WTC11 (cell line): ENCODE results near the gene DSTYK. TPM values are rescaled to one million over a fixed set of nuclear protein-coding genes. Genes with fewer than 3 reads are reported as not detected.

Source experiments
- ATAC-seq: fragments of 200-7000 bp; cut with Tn5 transposase; 2 replicates; pipeline ENCODE4 v1.10.0; 2021; ENCODE audit warnings: mild to moderate bottlenecking, moderate library complexity
- CTCF ChIA-PET: fragments of 300-600 bp; sonication (Branson Sonifier 250); formaldehyde crosslinking; loops from one replicate; lab custom pipeline; 2021; ENCODE audit warnings: antibody characterized with exemption; lab: Charles Lee
- POLR2A ChIA-PET: fragments of 350-600 bp; sonication (Branson Sonifier 250); formaldehyde crosslinking; loops from one replicate; lab custom pipeline; 2021; ENCODE audit warnings: antibody characterized with exemption; lab: Charles Lee
- DNase-seq: peaks from one replicate; pipeline ENCODE4 v3.0.0; 2021; ENCODE audit warnings: low spot score
- H3K27ac Mint-ChIP-seq: 2 replicates; pipeline ENCODE4 v1.8.0; 2021; ENCODE audit warnings: mixed read lengths
- H3K27me3 Mint-ChIP-seq: 2 replicates; pipeline ENCODE4 v1.8.0; 2021; ENCODE audit warnings: low read depth, mild to moderate bottlenecking, moderate library complexity, mixed read lengths
- H3K36me3 Mint-ChIP-seq: 2 replicates; pipeline ENCODE4 v1.8.0; 2021; ENCODE audit warnings: mixed read lengths
- H3K4me1 Mint-ChIP-seq: 2 replicates; pipeline ENCODE4 v1.8.0; 2022; ENCODE audit warnings: mixed read lengths
- H3K4me3 Mint-ChIP-seq: 2 replicates; pipeline ENCODE4 v1.8.0; 2021; ENCODE audit warnings: mild to moderate bottlenecking, moderate library complexity, mixed read lengths
- H3K9me3 Mint-ChIP-seq: 2 replicates; pipeline ENCODE4 v1.8.0; 2021; ENCODE audit warnings: mixed read lengths
- ATF6 ChIP-seq: sonication (generic); formaldehyde crosslinking; IDR thresholded peaks from 2 replicates; pipeline ENCODE4 v1.8.1; 2023; ENCODE audit warnings: mild to moderate bottlenecking, missing genetic modification reagents
- E2F1 ChIP-seq: sonication (generic); formaldehyde crosslinking; IDR thresholded peaks from 2 replicates; pipeline ENCODE4 v1.8.0; 2022; ENCODE audit warnings: mild to moderate bottlenecking, missing genetic modification reagents
- ESRRA ChIP-seq: sonication (generic); formaldehyde crosslinking; IDR thresholded peaks from 2 replicates; pipeline ENCODE4 v1.8.1; 2022; ENCODE audit warnings: mild to moderate bottlenecking, missing genetic modification reagents, borderline replicate concordance
- MXD4 ChIP-seq: fragments of 250-450 bp; sonication (Bioruptor Pico); IDR thresholded peaks from 2 replicates; pipeline ENCODE4 v1.8.0; 2021; ENCODE audit warnings: mild to moderate bottlenecking, moderate library complexity, borderline replicate concordance
- NR1H2 ChIP-seq: sonication (generic); formaldehyde crosslinking; IDR thresholded peaks from 2 replicates; pipeline ENCODE4 v1.9.0; 2021; ENCODE audit warnings: mild to moderate bottlenecking, moderate library complexity, missing genetic modification reagents
- PRDM15 ChIP-seq: sonication (generic); formaldehyde crosslinking; IDR thresholded peaks from 2 replicates; pipeline ENCODE4 v1.8.0; 2022; ENCODE audit warnings: missing genetic modification reagents
- TEAD1 ChIP-seq: sonication (generic); formaldehyde crosslinking; IDR thresholded peaks from 2 replicates; pipeline ENCODE4 v1.8.0; 2022; ENCODE audit warnings: mild to moderate bottlenecking, missing genetic modification reagents
- USF1 ChIP-seq: sonication (generic); formaldehyde crosslinking; IDR thresholded peaks from 2 replicates; pipeline ENCODE4 v1.8.0; 2022; ENCODE audit warnings: mild to moderate bottlenecking, missing genetic modification reagents
- ZNF138 ChIP-seq: sonication (generic); formaldehyde crosslinking; conservative IDR thresholded peaks from 2 replicates; pipeline ENCODE4 v1.8.1; 2022; ENCODE audit warnings: mild to moderate bottlenecking, moderate library complexity, missing genetic modification reagents
- total RNA-seq: library from RNA; stranded (reverse); gene quantifications from 3 replicates; pipeline ENCODE4 v1.2.3, GENCODE V29; 2021
- TF ChIP-seq, protein P1 (sequence below): sonication (generic); formaldehyde crosslinking; IDR thresholded peaks from 2 replicates; pipeline ENCODE4 v1.8.1; 2023; ENCODE audit warnings: mild to moderate bottlenecking, missing genetic modification reagents
- TF ChIP-seq, protein P2 (sequence below): sonication (generic); formaldehyde crosslinking; IDR thresholded peaks from 2 replicates; pipeline ENCODE4 v1.8.1; 2023; ENCODE audit warnings: mild to moderate bottlenecking, missing genetic modification reagents, borderline replicate concordance
- TF ChIP-seq, protein P3 (sequence below): sonication (generic); formaldehyde crosslinking; IDR thresholded peaks from 2 replicates; pipeline ENCODE4 v1.8.1; 2022; ENCODE audit warnings: low read depth, missing genetic modification reagents, borderline replicate concordance
- TF ChIP-seq, protein P4 (sequence below): fragments of 250-450 bp; sonication (Bioruptor Pico); IDR thresholded peaks from 2 replicates; pipeline ENCODE4 v2.1.2; 2022; ENCODE audit warnings: mild to moderate bottlenecking, moderate library complexity

The DSTYK gene
- total RNA-seq, 1 experiment from 2014 or later = 11.6 TPM

DNA sequence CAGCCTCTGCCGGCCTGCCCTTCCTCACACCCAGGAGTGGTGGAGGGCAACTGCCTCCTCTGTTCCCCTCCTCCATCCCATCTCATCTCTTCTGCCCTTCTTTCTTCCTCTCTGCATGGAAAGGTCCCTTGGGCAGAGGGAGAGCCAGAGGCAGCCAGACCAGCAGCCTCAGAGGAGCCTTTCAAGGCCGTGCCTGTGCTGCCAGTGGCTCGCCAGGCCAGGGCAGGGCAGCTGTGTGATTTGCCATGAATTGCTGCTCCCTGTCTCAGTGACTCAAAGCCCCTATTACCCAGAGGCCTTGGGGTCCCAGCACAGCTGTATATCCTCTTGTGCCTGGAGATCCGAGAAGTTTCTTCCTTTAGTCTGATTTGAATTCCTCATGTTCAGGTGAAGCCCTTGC lies 38.1 kb upstream of the DSTYK start:
- POLR2A ChIA-PET = no interaction called here
- no peak overlapping the region for H3K4me3 Mint-ChIP-seq
- TF ChIP-seq, protein P1, sequence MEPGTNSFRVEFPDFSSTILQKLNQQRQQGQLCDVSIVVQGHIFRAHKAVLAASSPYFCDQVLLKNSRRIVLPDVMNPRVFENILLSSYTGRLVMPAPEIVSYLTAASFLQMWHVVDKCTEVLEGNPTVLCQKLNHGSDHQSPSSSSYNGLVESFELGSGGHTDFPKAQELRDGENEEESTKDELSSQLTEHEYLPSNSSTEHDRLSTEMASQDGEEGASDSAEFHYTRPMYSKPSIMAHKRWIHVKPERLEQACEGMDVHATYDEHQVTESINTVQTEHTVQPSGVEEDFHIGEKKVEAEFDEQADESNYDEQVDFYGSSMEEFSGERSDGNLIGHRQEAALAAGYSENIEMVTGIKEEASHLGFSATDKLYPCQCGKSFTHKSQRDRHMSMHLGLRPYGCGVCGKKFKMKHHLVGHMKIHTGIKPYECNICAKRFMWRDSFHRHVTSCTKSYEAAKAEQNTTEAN (CRISPR knock-in tag) = no peak
- TF ChIP-seq PRDM15 (CRISPR knock-in tag) (no peak), MXD4 (CRISPR knock-in tag) (no peak)
- TF ChIP-seq, protein P2, sequence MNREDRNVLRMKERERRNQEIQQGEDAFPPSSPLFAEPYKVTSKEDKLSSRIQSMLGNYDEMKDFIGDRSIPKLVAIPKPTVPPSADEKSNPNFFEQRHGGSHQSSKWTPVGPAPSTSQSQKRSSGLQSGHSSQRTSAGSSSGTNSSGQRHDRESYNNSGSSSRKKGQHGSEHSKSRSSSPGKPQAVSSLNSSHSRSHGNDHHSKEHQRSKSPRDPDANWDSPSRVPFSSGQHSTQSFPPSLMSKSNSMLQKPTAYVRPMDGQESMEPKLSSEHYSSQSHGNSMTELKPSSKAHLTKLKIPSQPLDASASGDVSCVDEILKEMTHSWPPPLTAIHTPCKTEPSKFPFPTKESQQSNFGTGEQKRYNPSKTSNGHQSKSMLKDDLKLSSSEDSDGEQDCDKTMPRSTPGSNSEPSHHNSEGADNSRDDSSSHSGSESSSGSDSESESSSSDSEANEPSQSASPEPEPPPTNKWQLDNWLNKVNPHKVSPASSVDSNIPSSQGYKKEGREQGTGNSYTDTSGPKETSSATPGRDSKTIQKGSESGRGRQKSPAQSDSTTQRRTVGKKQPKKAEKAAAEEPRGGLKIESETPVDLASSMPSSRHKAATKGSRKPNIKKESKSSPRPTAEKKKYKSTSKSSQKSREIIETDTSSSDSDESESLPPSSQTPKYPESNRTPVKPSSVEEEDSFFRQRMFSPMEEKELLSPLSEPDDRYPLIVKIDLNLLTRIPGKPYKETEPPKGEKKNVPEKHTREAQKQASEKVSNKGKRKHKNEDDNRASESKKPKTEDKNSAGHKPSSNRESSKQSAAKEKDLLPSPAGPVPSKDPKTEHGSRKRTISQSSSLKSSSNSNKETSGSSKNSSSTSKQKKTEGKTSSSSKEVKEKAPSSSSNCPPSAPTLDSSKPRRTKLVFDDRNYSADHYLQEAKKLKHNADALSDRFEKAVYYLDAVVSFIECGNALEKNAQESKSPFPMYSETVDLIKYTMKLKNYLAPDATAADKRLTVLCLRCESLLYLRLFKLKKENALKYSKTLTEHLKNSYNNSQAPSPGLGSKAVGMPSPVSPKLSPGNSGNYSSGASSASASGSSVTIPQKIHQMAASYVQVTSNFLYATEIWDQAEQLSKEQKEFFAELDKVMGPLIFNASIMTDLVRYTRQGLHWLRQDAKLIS (CRISPR knock-in tag) = no peak
- peak overlapping the region; percentile 29; the same call in 1 of the 2 replicates for H3K27ac Mint-ChIP-seq
- ATAC-seq (no peak), DNase-seq (no peak)
- H3K36me3 Mint-ChIP-seq = no peaks in the 10 kb centered on the region
- no peaks in the 10 kb centered on the region for H3K27me3 Mint-ChIP-seq
- peaks cover 9% of the 10 kb centered on the region for H3K4me1 Mint-ChIP-seq
- H3K9me3 Mint-ChIP-seq = no peaks in the 10 kb centered on the region
- CTCF ChIA-PET = interaction anchor here (1.4 kb wide), 1 partner anchor 22 kb away, joined by 4 read pairs; the partner anchor contains the start of gene TMCC2

DNA sequence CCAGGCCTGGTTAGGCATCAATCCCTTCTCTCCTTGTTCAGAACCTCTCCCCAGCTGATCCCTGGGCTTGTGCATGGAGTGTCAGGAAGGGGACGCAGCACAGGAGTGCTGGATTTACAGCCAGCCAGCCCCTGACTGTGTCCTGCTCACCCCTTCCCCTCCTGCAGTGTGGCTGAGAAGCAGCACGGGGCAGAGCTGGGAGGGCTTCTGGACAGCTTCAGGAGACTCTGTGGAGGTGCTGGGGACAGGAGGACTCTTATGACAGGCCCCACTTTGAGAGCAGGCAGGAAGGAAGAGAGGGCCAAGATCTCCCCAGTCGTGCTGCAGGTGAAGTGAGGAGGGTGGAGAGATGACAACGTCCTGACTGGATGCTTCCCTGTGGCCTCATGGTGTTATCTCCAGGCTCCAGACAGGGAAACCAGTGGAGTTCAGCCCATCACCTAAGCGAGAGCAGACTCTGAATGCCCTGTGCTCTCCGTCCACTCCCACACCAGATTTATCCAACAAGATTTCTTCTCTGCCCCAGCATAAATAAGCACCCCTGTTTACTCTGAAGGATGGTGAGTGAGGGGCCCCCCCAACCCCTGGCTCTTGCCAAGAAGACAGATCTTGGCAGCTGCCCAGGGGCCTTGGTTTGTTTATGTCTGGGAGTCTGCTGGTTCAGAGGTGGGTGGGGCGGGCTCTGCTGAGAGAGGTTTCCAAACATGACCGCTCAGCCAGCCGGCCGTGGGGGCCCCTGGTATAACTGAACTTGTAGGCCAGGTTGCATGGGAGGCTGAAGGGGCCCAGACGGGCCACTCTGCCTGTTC lies 37.5 kb upstream of the DSTYK start:
- Mint-ChIP-seq H3K9me3 (no peaks in the 10 kb centered on the region), H3K36me3 (no peaks in the 10 kb centered on the region), H3K4me3 (no peak overlapping the region), H3K27me3 (no peaks in the 10 kb centered on the region), H3K4me1 (peaks cover 9% of the 10 kb centered on the region), H3K27ac (peak overlapping the region; percentile 74)
- ChIA-PET POLR2A (no interaction called here), CTCF (interaction anchor here (2.8 kb wide), 1 partner anchor 8 kb away, joined by 22 read pairs; no protein-coding TSS in a partner anchor)
- no peak for DNase-seq
- ATAC-seq = no peak
- TF ChIP-seq, protein P3, sequence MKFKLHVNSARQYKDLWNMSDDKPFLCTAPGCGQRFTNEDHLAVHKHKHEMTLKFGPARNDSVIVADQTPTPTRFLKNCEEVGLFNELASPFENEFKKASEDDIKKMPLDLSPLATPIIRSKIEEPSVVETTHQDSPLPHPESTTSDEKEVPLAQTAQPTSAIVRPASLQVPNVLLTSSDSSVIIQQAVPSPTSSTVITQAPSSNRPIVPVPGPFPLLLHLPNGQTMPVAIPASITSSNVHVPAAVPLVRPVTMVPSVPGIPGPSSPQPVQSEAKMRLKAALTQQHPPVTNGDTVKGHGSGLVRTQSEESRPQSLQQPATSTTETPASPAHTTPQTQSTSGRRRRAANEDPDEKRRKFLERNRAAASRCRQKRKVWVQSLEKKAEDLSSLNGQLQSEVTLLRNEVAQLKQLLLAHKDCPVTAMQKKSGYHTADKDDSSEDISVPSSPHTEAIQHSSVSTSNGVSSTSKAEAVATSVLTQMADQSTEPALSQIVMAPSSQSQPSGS (CRISPR knock-in tag) = no peak
- TF ChIP-seq ESRRA (CRISPR knock-in tag) (no peak), ZNF138 (CRISPR knock-in tag) (no peak), USF1 (CRISPR knock-in tag) (no peak), E2F1 (CRISPR knock-in tag) (no peak), TEAD1 (CRISPR knock-in tag) (no peak), NR1H2 (CRISPR knock-in tag) (no peak), ATF6 (no peak)
- TF ChIP-seq, protein P4, sequence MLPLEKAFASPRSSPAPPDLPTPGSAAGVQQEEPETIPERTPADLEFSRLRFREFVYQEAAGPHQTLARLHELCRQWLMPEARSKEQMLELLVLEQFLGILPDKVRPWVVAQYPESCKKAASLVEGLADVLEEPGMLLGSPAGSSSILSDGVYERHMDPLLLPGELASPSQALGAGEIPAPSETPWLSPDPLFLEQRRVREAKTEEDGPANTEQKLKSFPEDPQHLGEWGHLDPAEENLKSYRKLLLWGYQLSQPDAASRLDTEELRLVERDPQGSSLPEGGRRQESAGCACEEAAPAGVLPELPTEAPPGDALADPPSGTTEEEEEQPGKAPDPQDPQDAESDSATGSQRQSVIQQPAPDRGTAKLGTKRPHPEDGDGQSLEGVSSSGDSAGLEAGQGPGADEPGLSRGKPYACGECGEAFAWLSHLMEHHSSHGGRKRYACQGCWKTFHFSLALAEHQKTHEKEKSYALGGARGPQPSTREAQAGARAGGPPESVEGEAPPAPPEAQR = no peak
